Natural killer cell treated with Interleukin-12 subunit alpha and Interleukin-12 subunit beta and Interleukin-15 and Interleukin-18, amount 100 ng/mL, for 72 hours (primary cell): Measurements from ENCODE around the gene HCFC1R1. TPM values are rescaled to one million over a fixed set of nuclear protein-coding genes. Genes with fewer than 3 reads are reported as not detected.

Source experiments
- ATAC-seq, 2 donors: fragments of 150-1000 bp; cut with Tn5 transposase in 1 of 2; sonication (Bioruptor Pico), chemical (Tn5 transposase) in 1 of 2; 2 replicates each; pipeline ENCODE4 v1.10.0; 2021
- DNase-seq: peaks from one replicate; pipeline ENCODE4 v3.0.0; 2022; ENCODE audit warnings: low spot score
- H3K27ac Mint-ChIP-seq, 2 donors: 1 replicate in 1 of 2; 2 replicates in 1 of 2; pipeline ENCODE4 v1.8.0; 2022; ENCODE audit warnings: mixed read lengths in 2 of 2, mild to moderate bottlenecking in 1 of 2, moderate library complexity in 1 of 2
- H3K27me3 Mint-ChIP-seq, 2 donors: 1 replicate in 1 of 2; 2 replicates in 1 of 2; pipeline ENCODE4 v1.8.0; 2022; ENCODE audit warnings: mixed read lengths in 2 of 2
- H3K36me3 Mint-ChIP-seq: one replicate; pipeline ENCODE4 v1.8.0; 2022; ENCODE audit warnings: mixed read lengths
- H3K4me1 Mint-ChIP-seq, 2 donors: 1 replicate in 1 of 2; 2 replicates in 1 of 2; pipeline ENCODE4 v1.8.0; 2022; ENCODE audit warnings: low read depth in 2 of 2, mixed read lengths in 2 of 2, mild to moderate bottlenecking in 1 of 2
- H3K4me3 Mint-ChIP-seq: one replicate; pipeline ENCODE4 v1.8.0; 2022; ENCODE audit warnings: mixed read lengths
- H3K9me3 Mint-ChIP-seq: 2 replicates; pipeline ENCODE4 v1.8.0; 2022; ENCODE audit warnings: mixed read lengths
- total RNA-seq, 2 donors: library from RNA; stranded (reverse); gene quantifications; one replicate each; pipeline ENCODE4 v1.2.3, GENCODE V29; 2022

The HCFC1R1 gene
- total RNA-seq, 2 donors from 2014 or later = 14.3 to 18.4 TPM

DNA sequence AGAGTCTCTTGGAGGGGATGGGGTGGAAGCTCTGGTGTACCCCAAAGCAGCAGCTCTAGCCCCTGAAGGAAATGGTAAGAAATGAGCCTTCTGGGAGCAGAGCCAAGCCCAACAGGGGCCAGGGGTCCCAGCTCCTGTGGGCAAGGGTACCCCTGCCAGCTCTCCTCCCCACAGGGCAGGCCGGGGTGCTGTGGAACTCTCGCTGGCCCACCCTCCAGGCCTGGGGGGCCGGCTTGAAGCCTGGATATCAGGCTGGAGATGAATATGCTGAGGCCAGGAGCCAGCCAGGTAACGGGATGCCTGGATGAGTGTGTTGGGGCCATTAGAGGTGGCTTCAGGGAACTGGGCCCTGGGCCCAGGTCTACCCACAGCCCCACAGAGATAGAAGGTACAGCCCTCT is 23.2 kb downstream of the HCFC1R1 start:
- H3K9me3 Mint-ChIP-seq = no peaks in the 10 kb centered on the region
- H3K27ac Mint-ChIP-seq = no peak overlapping the region
- no peaks in the 10 kb centered on the region for H3K27me3 Mint-ChIP-seq
- H3K4me1 Mint-ChIP-seq = peaks cover 4 to 5% of the 10 kb centered on the region in 2 donors
- ATAC-seq = no peak
- no peak overlapping the region for H3K4me3 Mint-ChIP-seq
- no peaks in the 10 kb centered on the region for H3K36me3 Mint-ChIP-seq
- no peak for DNase-seq

GRCh38 chr16:2999929-3000328 is 23.8 kb downstream of the HCFC1R1 start:
- DNase-seq (no peak), ATAC-seq (no peak)
- H3K4me1 Mint-ChIP-seq = peaks cover 3% of the 10 kb centered on the region in 2 donors
- H3K4me3 Mint-ChIP-seq = no peak overlapping the region
- no peaks in the 10 kb centered on the region for H3K9me3 Mint-ChIP-seq
- no peak overlapping the region for H3K27ac Mint-ChIP-seq
- no peaks in the 10 kb centered on the region for H3K27me3 Mint-ChIP-seq
- no peaks in the 10 kb centered on the region for H3K36me3 Mint-ChIP-seq

- ATAC-seq (no peak), DNase-seq (no peak)
- Mint-ChIP-seq H3K36me3 (no peaks in the 10 kb centered on the region), H3K9me3 (no peaks in the 10 kb centered on the region), H3K27ac (no peak overlapping the region), H3K4me1 (no peaks in the 10 kb centered on the region), H3K4me3 (no peak overlapping the region), H3K27me3 (no peaks in the 10 kb centered on the region)
These were observed 27.4 kb downstream of the HCFC1R1 start for GRCh38 chr16:2996298-2996697.

DNA sequence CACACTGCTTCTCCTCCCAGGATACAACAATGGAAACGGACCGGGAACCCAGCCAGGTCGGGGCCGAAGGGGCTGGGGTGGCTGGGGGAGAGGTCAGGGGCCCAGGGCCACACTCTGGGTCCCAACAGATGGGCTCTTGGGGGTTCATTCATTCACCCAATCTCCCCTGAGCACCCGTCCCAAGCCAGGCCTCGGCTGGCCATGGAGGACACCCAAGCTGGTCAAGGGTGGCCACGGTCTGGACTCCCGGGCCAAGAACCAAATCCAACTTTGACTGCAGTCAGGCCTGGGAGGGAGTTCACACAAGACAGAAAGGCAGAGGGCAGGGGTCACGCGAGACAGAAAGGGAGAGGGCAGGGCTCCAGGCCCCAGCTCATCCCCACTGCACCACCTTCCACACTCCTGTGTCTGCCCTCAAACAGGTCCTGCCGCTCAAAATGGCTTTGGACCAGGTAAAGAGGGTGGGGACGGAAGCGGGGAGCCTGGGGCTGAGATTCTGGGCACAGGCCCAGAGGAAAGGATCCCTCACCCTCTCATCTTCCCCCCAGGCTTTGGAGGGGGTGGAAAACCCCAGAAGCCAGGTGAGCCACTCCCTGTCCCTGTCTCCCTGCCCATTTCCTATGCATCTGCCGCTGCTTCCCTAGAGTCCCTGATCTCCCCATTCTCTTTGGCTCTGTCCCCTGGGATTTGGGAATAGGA is 31.2 kb downstream of the HCFC1R1 start:
- Mint-ChIP-seq H3K27ac (no peak overlapping the region), H3K9me3 (no peaks in the 10 kb centered on the region), H3K27me3 (no peaks in the 10 kb centered on the region), H3K4me1 (no peaks in the 10 kb centered on the region), H3K36me3 (no peaks in the 10 kb centered on the region), H3K4me3 (no peak overlapping the region)
- DNase-seq (no peak), ATAC-seq (no peak)

DNA sequence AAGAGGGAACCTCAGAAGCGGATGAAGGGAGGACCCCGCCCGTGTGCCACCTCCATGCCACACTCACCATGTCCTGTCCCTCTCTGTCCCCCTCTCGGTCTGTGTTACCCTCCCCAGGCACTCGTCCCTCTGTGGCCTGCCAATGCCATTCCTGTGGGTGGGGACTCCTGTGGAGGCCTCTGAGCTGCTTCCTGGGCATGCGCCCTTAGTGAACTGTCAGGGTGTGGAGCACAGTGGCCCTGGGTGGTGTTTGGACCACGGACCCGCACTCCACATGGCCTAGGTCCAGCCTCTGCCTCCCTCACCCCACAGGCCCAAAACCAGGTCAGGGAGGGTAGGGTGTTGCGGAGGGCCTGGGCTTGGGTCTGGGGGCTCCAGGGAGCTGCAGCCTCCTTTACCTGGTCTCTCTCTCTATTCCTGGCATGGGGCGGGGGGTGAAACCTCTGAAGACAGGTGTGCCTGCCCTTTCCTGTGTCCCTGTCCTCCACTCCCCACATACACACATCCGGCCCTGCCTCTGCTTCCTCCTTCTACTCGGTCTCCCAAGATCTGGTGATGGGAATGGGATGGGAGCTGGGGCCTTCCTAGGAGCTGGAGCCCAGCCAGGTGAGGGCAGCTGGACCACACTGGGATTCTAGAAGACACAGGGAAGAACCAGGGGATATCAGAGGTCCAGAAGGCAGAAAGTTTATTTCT is 32.0 kb downstream of the HCFC1R1 start:
- Mint-ChIP-seq H3K36me3 (no peaks in the 10 kb centered on the region), H3K27me3 (no peaks in the 10 kb centered on the region), H3K9me3 (no peaks in the 10 kb centered on the region), H3K4me3 (no peak overlapping the region), H3K27ac (no peak overlapping the region), H3K4me1 (no peaks in the 10 kb centered on the region)
- ATAC-seq (no peak), DNase-seq (no peak)

- no peak overlapping the region for H3K27ac Mint-ChIP-seq
- DNase-seq = no peak
- H3K4me3 Mint-ChIP-seq = no peak overlapping the region
- ATAC-seq = no peak
- H3K9me3 Mint-ChIP-seq = no peaks in the 10 kb centered on the region
- no peaks in the 10 kb centered on the region for H3K36me3 Mint-ChIP-seq
- no peaks in the 10 kb centered on the region for H3K27me3 Mint-ChIP-seq
- H3K4me1 Mint-ChIP-seq = no peaks in the 10 kb centered on the region
These were observed 32.9 kb downstream of the HCFC1R1 start for GRCh38 chr16:2990891-2991290.

DNA sequence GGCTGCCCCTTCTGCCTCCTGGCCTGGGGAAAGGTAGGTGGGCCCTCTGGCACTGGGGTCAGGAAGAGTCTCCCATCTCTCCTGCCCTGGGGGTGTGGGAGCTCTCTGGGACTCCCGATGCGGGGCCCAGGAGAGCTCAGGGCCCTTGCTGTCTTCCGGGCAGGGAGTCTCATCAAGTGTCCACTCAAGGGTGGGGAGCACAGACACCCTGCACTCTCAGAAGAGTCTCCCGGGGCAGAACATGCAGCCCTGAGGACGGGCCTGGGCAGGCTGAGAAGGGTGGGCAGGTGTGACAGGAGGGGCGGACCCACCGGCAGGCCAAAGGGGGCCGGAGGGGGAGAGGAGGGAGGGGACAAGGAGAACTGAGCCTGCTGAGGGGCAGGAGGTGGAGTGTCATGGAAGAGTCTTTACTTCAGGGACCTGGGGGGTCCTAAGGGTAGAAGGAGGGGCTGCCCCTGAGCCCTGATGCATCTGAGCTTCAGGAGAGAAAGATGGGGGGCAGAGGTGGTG is 35.1 kb downstream of the HCFC1R1 start:
- DNase-seq = no peak
- peaks cover 3 to 4% of the 10 kb centered on the region in 2 donors for H3K4me1 Mint-ChIP-seq
- no peaks in the 10 kb centered on the region for H3K36me3 Mint-ChIP-seq
- no peaks in the 10 kb centered on the region for H3K9me3 Mint-ChIP-seq
- no peak overlapping the region for H3K27ac Mint-ChIP-seq
- no peak overlapping the region for H3K4me3 Mint-ChIP-seq
- ATAC-seq = no peak
- H3K27me3 Mint-ChIP-seq = no peaks in the 10 kb centered on the region

- H3K4me3 Mint-ChIP-seq = no peak overlapping the region
- H3K27me3 Mint-ChIP-seq = no peaks in the 10 kb centered on the region
- ATAC-seq (no peak), DNase-seq (no peak)
- no peak overlapping the region for H3K27ac Mint-ChIP-seq
- no peaks in the 10 kb centered on the region for H3K9me3 Mint-ChIP-seq
- peaks cover 4% of the 10 kb centered on the region in 2 donors for H3K4me1 Mint-ChIP-seq
- H3K36me3 Mint-ChIP-seq = no peaks in the 10 kb centered on the region
These were observed 35.9 kb downstream of the HCFC1R1 start for GRCh38 chr16:2987833-2988232.

GRCh38 chr16:2987286-2987685 is 36.5 kb downstream of the HCFC1R1 start:
- no peaks in the 10 kb centered on the region for H3K9me3 Mint-ChIP-seq
- H3K4me3 Mint-ChIP-seq = no peak overlapping the region
- no peaks in the 10 kb centered on the region for H3K36me3 Mint-ChIP-seq
- H3K4me1 Mint-ChIP-seq = peaks cover 4 to 8% of the 10 kb centered on the region in 2 donors
- H3K27ac Mint-ChIP-seq = no peak overlapping the region
- H3K27me3 Mint-ChIP-seq = no peaks in the 10 kb centered on the region
- ATAC-seq (no peak), DNase-seq (no peak)

GRCh38 chr16:2986623-2987188 is 37.0 kb downstream of the HCFC1R1 start:
- Mint-ChIP-seq H3K27me3 (no peaks in the 10 kb centered on the region), H3K4me3 (no peak overlapping the region), H3K4me1 (peaks cover 6 to 12% of the 10 kb centered on the region in 2 donors), H3K9me3 (no peaks in the 10 kb centered on the region), H3K27ac (no peak overlapping the region), H3K36me3 (no peaks in the 10 kb centered on the region)
- no peak for DNase-seq
- no peak for ATAC-seq

DNA sequence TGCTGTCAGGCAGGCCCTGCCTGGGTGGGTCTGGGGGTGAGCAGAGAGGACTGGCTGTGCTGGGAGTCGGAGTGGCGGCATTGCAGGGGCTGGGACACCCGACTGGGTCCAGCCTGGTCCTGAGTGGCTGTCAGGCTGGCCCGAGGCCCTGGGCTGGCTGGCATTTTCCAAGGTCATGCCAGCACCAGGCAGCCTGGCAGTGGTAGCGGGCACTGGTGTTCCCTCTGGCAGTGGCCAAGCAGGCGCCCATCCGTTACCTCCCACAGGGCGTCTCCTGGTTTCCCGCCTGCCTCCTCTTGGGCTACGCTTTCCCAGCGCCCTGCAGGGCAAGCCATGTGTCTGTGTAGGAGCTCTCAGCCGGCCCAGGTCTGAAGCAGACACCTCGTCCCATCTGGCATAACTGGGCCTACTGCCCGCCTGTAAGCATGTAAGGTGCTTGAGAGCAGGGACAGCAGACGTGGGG is 37.8 kb downstream of the HCFC1R1 start:
- no peak for ATAC-seq

GRCh38 chr16:2985462-2985861 is 38.3 kb downstream of the HCFC1R1 start:
- DNase-seq = no peak
- H3K27ac Mint-ChIP-seq = no peak overlapping the region
- no peak overlapping the region for H3K4me3 Mint-ChIP-seq

More for the DNA sequence above, 37.8 kb downstream of the HCFC1R1 start:
- H3K9me3 Mint-ChIP-seq = no peaks in the 10 kb centered on the region
- H3K36me3 Mint-ChIP-seq = no peaks in the 10 kb centered on the region
- no peak for DNase-seq
- no peaks in the 10 kb centered on the region for H3K27me3 Mint-ChIP-seq
- no peak overlapping the region for H3K4me3 Mint-ChIP-seq
- H3K4me1 Mint-ChIP-seq = peaks cover 10 to 19% of the 10 kb centered on the region in 2 donors
- H3K27ac Mint-ChIP-seq = no peak overlapping the region

GRCh38 chr16:2983706-2984136 is 40.0 kb downstream of the HCFC1R1 start:
- no peak overlapping the region for H3K27ac Mint-ChIP-seq
- H3K36me3 Mint-ChIP-seq = no peaks in the 10 kb centered on the region
- H3K4me3 Mint-ChIP-seq = peak overlapping the region; percentile 69
- no peaks in the 10 kb centered on the region for H3K9me3 Mint-ChIP-seq
- peaks cover 10 to 19% of the 10 kb centered on the region in 2 donors for H3K4me1 Mint-ChIP-seq
- DNase-seq = peak; percentile 75
- no peaks in the 10 kb centered on the region for H3K27me3 Mint-ChIP-seq
- ATAC-seq = peak; percentile 63 to 77

More at GRCh38 chr16:2985462-2985861, 38.3 kb downstream of the HCFC1R1 start:
- peaks cover 10 to 19% of the 10 kb centered on the region in 2 donors for H3K4me1 Mint-ChIP-seq
- no peaks in the 10 kb centered on the region for H3K9me3 Mint-ChIP-seq
- H3K27me3 Mint-ChIP-seq = no peaks in the 10 kb centered on the region
- no peak for ATAC-seq
- no peaks in the 10 kb centered on the region for H3K36me3 Mint-ChIP-seq

GRCh38 chr16:2982402-2982801 is 41.3 kb downstream of the HCFC1R1 start:
- no peaks in the 10 kb centered on the region for H3K27me3 Mint-ChIP-seq
- peak overlapping the region; percentile 69 for H3K4me3 Mint-ChIP-seq
- ATAC-seq (no peak), DNase-seq (no peak)
- peaks cover 10 to 19% of the 10 kb centered on the region in 2 donors for H3K4me1 Mint-ChIP-seq
- peak overlapping the region in 1 of 2 donors; percentile 80 for H3K27ac Mint-ChIP-seq
- H3K9me3 Mint-ChIP-seq = no peaks in the 10 kb centered on the region
- H3K36me3 Mint-ChIP-seq = no peaks in the 10 kb centered on the region
